ENCODE data around the gene HPSE2. TPM values are rescaled to one million over a fixed set of nuclear protein-coding genes. Genes with fewer than 3 reads are reported as not detected.
"Not testable (repeated sequence)": the region's sequence is repeated elsewhere in the genome, so short reads cannot be mapped to it uniquely, and the experiment has no call there.

HPSE2 gene
- total RNA-seq, 1 donor from 2014 or later, result 5.7 TPM

DNA sequence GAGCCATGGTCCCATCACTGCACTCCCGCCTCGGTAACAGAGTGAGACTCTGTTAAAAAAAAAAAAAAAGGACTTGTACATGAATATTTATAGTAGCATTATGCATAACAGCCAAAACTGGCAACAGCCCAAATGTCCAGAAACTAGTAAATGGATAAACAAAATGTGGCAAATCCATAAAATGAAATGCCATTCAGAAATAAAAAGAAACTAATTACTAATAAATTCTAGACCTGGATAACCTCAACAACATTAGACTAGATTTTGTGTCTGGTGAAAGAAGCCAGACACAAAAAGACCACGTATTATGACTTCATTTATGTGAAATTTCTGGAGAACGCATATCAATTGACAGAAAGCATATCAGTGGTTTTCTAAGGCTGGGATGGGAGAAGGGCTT is 74.5 kb downstream of the HPSE2 start:
- DNase-seq (ENCODE audit: low spot score), result no peak

DNA sequence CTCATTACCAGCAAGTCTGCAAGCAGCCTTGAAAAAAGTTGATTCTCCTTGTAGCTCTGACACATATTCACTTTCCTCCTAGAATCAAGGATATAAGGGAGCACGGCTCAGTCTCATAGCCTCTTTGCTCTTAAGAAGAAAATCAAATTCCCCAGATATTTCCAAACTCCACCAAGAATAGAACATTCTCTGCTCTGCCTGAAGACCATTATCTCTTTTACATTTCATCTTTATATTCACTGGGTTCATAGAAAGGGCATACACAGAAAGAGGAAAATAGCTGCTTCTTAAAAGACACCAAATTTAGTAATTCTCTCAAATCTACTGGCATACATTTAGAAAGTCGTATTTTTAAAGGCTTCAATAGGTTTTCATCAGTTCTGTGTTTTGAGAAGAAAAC is 92.0 kb downstream of the HPSE2 start:
- DNase-seq (ENCODE audit: low spot score), result no peak

DNA sequence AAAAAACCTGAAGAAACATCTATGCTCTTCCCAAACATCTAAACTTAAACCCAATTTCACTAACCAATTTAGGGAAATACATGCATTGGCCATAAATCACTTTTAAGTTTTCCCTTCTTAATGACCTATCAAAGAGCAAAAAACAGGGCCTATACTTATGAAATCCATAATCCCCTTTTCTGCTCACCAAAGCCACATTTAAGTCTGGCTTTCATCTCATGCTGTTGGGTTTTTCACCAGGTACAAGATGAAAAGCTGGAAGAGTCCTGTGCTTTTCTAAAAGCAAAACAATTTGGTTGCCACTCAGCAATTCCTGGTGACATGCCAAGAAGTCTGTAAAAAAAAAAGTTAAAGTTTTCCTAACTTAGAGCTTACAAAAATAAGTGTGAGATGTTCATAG is 92.6 kb downstream of the HPSE2 start:
- no peak for DNase-seq (ENCODE audit: low spot score)

DNA sequence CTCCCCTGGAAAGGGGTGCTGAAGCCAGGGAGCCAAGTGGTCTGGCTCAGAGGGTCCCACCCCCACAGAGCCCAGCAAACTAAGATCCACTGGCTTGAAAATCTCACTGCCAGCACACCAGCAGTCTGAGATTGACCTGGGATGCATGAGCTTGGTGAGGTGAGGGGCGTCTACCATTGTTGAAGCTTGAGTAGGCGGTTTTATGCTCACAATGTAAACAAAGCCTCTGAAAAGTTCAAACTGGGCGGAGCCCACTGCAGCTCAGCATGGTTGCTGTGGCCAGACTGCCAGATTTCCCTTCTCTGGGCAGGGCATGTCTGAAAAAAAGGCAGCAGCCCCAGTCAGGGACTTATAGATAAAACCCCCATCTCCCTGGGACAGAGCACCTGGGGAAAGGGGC is 102.8 kb downstream of the HPSE2 start:
- not testable (repeated sequence) for DNase-seq (ENCODE audit: low spot score)

DNA sequence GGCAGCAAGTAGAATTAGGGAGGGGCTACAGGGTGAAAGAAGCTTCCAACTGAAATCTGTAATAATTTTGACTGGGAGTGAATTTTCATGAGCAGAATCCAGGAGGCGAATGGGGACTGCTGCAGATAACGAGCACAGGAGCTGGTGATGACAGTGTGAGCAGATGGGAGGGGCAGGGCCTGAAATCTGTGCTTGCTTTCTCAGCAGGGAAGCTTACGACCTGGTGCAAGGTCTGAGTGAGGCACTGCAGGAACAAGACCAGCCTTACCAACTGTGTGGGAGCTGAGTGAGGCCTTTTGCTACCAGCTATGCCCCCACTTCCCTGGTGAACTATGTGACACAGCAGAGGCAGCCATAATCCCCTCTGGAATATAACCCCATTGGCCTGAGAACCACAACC is 109.8 kb downstream of the HPSE2 start:
- no peak for DNase-seq (ENCODE audit: low spot score)

DNA sequence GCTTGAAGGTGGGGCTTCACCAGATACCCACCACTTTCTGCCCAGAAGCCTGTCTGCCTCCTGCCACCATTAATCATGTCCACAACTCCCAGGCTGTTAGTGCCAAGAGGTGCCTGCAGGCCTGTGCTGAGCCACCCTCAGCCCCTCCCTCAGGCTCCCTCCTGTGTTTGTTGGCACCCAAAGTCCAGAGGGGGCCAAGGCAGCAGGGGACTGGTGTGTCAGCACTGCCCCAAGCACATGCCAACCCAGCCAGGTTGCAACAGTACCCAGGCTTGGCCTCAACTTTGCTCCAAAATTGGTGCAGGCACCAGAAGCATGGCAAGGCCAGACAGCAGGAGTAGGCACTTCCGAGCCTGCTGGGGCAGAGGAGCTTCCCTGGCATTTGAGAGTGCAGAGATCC is 111.3 kb downstream of the HPSE2 start:
- no peak for DNase-seq (ENCODE audit: low spot score)

DNA sequence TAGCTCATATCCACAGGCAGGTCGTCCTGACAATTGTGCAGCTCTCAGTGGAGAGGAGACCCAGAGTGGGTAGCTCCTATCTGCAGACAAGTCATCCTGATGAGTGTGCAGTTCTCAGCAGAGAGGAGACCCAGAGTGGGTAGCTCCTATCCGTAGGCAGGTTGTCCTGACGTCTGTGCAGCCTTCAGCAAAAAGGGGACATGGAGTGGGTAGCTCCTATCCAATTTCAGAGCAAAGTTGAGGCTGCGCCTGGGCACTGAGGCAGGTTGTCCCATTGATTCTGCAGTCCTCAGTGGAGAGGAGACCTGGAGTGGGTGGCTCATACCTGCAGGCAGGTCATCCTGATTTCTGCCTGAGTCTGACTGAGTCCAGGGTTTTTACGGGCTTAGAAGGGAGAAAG is 111.8 kb downstream of the HPSE2 start:
- no peak for DNase-seq (ENCODE audit: low spot score)

DNA sequence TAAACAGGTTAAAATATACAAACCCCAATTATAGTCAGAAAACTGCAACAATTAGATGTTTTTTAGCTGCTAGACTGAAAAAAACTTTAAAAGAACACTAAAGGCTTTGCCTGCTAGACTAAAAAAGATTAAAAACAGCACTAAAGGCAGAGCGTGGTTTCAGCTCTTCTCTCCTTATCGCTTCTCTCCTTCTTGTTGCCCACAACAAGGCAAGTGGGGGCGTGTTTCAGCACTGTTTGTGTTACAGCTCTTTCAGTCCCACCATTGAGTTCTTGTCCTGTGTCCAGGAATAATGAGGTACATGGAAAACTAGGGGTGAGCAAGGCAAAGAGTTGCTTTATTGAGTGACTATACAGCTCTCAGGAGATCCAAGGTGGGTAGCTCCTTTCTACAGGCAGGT is 112.3 kb downstream of the HPSE2 start:
- DNase-seq (ENCODE audit: low spot score), result no peak

DNA sequence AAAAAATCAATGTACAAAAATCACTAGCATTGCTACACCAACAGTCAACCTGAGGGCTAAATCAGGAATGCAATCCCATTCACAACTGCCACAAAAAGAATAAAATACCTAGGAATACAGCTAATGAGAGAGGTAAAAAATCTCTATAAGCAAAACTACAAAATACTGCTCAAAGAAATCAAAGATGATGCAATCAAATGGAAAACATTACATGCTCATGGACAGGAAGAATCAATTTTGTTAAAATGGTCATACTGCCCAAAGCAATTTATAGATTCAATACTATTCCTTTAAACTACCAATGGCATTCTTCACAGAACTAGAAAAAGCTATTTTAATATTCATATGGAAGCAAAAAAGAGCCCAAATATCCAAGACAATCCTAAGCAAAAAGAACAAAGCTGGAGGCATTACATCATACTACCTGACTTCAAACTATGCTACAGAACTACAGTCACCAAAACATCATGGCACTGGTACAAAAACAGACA is 116.3 kb downstream of the HPSE2 start:
- DNase-seq (ENCODE audit: low spot score), result no peak

DNA sequence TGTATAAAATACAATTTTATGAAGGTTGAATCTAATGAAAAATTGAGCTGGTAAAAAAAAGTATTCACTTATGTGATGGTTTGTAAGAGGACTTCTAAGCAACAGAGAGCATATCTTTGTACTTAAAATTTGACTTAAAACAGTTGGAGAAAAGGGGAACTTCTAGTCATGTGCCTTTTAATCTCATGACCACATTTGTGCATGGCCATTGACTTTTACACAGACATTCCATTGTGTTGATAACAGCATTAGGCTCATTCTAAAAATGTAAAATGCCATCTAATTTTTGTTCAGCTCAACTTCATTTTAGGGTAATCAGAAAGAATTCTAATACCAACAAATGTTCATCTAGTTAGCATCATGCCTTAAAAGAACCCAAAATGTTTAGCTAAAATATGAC is 119.9 kb downstream of the HPSE2 start:
- no peak for DNase-seq (ENCODE audit: low spot score)

DNA sequence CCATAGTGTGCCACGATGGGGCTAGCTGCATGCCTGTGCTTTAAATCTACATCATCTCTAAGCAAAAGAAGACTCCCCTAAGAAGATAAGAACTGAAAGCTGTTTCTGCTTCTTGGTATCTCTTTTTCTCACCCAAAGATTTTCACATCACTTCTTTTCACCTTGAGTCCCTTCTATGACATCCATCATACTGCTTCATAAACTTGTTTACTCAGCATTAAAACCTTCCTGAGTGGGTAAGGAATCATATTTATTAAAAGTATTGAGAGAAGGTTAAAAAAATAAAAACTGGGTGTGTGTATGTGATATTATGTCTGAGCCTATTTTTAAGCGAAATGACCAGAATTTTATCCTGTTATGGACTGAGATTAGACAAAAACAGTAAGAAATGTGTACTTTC is 150.3 kb downstream of the HPSE2 start:
- DNase-seq (ENCODE audit: low spot score), result no peak

DNA sequence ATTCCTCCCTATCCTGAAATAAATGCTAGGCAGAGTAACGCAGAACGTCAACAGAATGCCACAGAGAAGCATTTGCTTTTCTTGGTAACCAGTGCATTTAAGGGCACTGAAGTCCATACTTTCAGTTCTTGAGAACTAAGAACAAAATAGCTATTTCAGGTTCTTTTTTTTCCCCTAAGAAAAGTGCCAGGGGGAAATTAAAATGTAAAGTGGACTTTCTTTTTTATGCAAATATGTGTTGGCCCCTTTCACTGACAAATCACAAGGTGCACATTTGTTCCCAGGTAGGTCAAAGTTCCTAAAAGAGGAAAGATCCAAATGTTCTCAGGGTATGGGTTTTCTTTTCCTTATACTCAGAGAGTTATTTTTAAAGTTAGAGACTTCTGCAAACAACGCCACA is 151.5 kb downstream of the HPSE2 start:
- DNase-seq (ENCODE audit: low spot score), result no peak

DNA sequence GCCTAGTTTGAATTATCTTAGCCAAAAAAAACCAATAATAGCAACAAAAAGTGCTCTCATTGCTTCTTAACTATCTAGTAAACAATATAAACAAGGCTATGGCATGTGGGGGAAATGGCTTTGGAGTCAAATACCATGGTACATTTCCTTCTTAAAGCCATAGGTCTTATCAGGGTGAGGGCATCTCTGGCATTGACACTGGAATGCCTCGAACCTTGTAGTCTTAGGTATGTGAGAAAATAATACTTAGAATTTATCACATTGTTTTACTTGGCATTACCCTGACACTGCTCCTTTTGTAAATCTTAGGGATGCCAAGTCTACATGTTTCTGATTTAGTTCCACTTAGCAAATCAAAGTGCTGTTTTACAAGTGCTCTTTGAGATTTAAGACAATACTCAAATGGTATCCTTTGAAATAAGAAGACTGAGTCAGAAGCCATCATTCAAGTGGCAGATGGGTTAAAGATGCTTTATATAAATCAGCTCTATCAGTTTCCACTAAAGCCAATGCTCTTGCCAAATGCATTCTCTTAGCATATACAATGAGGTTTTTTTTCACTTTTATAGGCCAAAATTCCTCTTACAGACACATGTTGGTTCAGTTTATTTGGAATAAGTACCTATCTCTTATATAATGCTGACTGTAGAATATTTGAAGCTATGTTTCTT is 155.2 kb downstream of the HPSE2 start:
- DNase-seq (ENCODE audit: low spot score), result no peak

DNA sequence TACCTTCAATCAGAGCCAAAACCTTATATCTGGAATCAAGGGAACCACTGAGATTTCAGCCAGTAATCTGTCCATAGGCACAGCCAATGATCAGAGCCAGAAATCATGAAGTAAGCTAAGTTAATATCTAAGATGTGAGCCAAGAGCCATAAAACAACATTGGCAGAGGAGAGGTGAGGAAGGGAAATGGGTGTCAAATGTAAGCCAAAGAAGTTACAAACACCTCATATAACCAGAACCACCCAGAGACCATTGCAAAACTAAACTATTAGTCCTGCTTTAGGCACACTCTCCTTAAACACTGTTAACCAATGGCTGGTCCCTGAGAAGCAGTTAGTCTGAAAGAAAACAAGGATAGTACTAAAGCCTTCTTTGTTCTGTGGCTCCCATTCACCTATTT is 173.1 kb downstream of the HPSE2 start:
- DNase-seq (ENCODE audit: low spot score), result no peak

DNA sequence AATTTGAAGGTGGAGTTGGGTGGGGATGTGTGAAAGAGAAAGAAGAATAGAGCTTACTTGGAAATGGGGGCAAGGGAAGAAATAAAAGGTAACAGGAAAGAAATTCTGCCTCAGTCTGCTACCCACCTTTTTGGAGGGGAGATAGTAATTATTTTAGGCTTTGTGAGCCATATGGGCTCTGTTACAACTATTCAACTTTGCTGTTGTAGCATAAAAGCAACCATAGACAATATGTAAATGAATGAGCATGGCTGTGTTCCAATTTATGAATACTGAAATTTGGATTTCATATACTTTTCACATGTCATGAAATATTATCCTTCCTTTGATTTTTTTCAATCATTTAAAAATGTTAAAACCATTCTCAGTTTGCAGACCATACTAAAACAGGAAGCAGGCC is 176.9 kb downstream of the HPSE2 start:
- no peak for DNase-seq (ENCODE audit: low spot score)

DNA sequence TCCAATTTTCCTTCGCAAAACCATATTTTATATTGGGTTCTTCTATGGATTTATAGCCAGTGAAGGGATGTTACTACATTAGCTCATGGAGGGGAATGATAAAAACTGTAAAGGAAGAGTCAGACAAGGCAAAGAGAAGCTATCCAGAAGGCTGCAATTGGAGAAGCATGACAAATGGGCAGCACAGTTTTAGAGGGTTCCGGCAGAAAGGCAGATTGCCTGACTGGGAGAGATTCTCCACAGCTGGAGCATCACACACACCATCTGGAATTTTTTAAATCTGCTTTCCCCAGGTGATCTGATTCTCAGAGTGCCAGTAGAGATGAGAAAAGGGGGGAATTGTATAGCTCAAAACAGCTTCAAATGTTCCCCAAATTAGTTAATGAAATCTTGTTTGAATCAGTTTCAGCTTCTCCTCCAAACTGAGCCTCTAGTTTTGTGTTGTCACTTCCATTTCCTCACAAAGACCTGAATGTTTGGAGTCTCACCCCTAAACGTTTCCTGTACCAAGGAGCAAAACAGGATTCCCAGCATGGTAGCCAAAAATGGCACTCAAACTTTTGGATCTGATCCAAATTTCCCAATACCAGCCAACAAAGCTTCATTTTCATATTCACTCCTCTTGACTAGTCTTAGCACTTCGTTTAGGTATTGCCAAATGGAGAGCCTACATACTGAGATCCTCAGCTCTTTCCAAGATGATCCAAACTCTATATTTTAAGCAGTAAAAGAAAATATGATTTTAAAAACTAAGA is 177.5 kb downstream of the HPSE2 start:
- no peak for DNase-seq (ENCODE audit: low spot score)

DNA sequence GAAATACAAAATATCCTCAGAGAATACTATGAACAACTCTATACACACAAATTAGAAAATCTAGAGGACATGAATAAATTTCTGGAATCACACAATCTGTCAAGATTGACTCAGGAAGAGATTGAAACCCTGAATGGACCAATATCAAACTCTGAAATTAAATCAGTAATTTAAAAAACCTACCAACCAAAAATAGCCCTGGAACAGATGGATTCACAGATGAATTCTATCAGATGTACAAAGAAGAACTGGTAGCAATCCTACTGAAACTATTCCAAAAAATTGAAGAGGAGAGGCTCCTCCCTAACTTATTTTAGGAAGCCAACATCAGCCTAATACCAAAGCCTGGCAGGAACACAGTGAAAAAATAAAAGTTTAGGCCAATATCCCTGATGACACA is 190.0 kb downstream of the HPSE2 start:
- DNase-seq (ENCODE audit: low spot score), result no peak

DNA sequence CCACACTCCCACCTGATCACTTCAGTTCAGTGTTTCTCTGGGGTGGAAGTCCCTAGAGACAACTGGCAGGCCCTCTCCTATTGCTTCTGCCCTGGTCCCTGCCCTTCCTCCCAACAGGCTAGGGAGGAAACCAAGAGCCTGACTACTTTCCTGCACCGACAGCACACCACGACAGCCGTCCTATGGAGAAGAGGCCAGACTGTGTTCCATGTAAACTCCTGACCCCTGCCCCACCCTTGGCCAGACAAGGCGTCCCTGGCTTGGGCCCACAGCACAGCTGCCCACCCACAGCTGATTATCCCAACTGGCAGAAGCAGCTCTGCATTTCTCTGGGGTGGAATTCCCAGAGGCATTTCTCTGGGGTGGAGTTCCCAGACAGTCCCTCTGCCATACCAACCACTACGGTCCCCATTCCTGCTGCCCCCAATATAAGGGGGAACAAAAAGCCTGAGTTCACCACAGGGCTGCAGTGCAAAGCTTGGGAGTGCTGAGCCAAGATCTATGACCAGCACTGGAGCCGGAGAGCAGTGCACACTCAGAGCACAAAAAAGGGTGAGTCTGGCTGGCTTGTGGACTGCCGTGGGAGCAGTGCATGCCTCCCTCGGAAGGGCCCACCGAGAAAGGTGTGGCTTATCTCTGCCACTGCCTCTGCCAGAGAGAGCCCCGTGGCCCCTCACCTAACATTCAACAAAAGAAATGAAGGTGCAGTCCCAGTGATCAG is 193.4 kb downstream of the HPSE2 start:
- no peak for DNase-seq (ENCODE audit: low spot score)

DNA sequence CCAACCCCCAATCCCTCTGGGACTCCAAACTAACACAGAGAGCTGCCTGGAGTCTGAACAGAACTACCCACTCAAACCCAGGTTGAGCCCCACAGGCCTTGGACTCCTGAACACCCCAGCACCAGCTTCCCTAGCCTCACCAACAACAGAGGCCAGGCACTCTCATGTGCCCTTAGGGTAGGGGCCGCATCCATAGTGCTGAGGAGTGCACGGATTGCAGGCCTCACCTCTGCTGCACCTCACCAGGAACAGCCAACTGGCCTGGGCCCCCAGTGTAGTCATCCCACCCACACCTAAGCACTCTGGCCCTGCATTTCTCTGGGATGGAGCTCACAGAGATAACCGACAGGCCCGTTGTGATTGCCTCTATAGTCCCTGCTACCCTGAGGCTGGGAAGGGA is 194.2 kb downstream of the HPSE2 start:
- DNase-seq (ENCODE audit: low spot score), result no peak

DNA sequence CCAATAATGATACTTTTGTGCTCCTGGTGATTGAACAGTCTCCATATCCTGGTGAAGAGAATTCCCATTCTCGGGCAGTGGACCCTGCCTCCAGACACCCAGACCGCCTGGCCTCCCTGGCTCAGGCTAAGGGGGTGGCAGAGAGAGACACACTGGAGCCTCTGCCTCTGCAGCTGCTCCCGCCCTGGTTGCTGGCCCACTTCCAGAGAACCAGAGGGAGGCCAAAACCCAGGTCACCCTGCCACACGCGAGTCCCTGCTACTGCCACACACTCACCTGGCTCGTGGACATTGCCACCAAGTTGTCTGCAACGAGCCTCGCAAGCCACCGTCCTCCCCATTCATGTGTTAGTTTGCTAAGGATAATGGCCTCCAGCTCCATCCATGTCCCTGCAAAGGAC is 221.8 kb downstream of the HPSE2 start:
- no peak for DNase-seq (ENCODE audit: low spot score)

DNA sequence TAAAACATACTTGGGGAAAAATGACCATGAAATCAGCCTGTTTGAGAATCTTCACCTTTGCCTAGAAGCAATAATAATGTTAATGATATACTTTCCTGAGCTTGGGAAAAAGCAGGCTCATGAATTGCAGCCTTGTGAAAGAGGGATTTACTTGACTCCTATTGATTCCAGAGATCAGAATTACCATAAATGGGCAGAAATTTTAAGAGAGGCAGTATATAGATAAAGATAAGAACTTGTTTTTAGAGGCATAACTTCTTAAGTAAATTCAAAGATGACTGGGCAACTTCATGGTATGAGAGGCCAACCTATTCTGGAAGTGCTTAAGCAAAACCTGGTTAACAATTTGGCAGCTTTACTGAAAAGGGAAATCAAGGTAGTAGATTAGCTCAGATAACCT is 225.4 kb downstream of the HPSE2 start:
- no peak for DNase-seq (ENCODE audit: low spot score)

DNA sequence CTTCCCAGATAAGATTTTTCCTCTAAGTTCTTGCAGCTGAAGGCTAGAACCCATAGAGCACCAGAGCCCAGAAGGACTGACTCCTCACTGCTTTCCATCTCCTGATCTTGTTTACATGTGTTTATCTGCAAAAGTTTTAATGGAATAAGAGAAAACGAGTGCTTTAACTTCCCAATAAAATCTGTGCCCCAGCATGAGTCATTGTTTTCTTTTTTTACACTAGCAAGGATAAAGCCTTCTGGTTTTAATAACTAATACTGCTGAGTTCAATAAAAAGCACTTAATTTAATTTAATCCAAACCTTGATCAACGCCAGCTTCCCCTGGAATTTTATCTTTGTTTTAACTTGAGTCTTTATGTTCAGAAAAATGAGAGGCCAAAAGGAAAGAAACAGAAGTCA is 227.6 kb downstream of the HPSE2 start:
- no peak for DNase-seq (ENCODE audit: low spot score)

DNA sequence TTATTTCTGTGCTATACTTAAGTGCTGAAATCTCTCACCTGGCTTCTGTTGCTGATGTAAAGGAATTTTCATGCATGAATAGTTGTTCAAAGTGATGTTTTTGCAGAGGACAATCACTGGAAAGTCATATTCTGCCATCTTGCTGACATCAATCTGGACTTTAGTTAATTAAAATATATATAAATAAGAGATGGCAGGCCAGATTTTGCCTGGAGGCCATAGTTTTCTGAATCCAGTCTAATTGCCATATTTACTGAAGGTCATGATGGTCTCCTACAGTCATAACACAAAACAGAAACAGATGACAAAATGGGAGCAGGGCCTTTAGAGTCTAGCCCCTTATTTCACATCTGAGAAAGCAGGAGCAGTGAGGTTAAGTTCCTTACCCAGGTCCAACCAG is 228.2 kb downstream of the HPSE2 start:
- no peak for DNase-seq (ENCODE audit: low spot score)
